Neuronal stem cell (in vitro differentiated cells): ENCODE measurements around the gene ITPR2.

ENCODE experiments used
- DNase-seq: peaks from one replicate; pipeline ENCODE4 v3.0.0-alpha.2; 2013; ENCODE audit warnings: low spot score
- H2AFZ ChIP-seq: one replicate; pipeline ENCODE4 v1.6.1; 2013; ENCODE audit warnings: mild to moderate bottlenecking, low read length, inconsistent platforms
- H2AK5ac ChIP-seq: 2 replicates; pipeline ENCODE4 v1.6.1; 2013; ENCODE audit warnings: low read depth, mild to moderate bottlenecking, inconsistent platforms, low read length, moderate library complexity, mixed read lengths
- H2BK120ac ChIP-seq: 2 replicates; pipeline ENCODE4 v1.6.1; 2013; ENCODE audit warnings: low read depth, mild to moderate bottlenecking, inconsistent platforms, low read length, moderate library complexity, mixed read lengths
- H2BK12ac ChIP-seq: one replicate; pipeline ENCODE4 v1.6.1; 2013; ENCODE audit warnings: low read length, inconsistent platforms
- H2BK15ac ChIP-seq: 2 replicates; pipeline ENCODE4 v1.6.1; 2013; ENCODE audit warnings: mild to moderate bottlenecking, low read length, inconsistent platforms, mixed read lengths
- H2BK5ac ChIP-seq: one replicate; pipeline ENCODE4 v1.6.1; 2013; ENCODE audit warnings: inconsistent platforms, mild to moderate bottlenecking, low read length, moderate library complexity
- H3K14ac ChIP-seq: one replicate; pipeline ENCODE4 v1.6.1; 2013; ENCODE audit warnings: low read length, inconsistent platforms
- H3K18ac ChIP-seq: 2 replicates; pipeline ENCODE4 v1.6.1; 2013; ENCODE audit warnings: low read length, inconsistent platforms
- H3K23ac ChIP-seq: 2 replicates; pipeline ENCODE4 v1.6.1; 2013; ENCODE audit warnings: low read depth, mild to moderate bottlenecking, mixed read lengths, low read length, inconsistent platforms; ENCODE audit not compliant: poor library complexity
- H3K27ac ChIP-seq: replicated peaks from 3 replicates; pipeline ENCODE4 v1.5.1; 2013; ENCODE audit warnings: low read length, inconsistent platforms
- H3K27me3 ChIP-seq, 3 experiments: 2 replicates each; pipeline ENCODE4 v1.6.1; 2013; ENCODE audit warnings: low read length in 3 of 3, mild to moderate bottlenecking in 2 of 3, inconsistent platforms in 1 of 3, low read depth in 1 of 3, mixed read lengths in 1 of 3, moderate library complexity in 1 of 3; ENCODE audit not compliant: control insufficient read depth in 3 of 3, insufficient read depth in 3 of 3
- H3K36me3 ChIP-seq, 2 donors: replicated peaks in 1 of 2; 2 replicates each; pipeline ENCODE4 v1.6.1; 2013; ENCODE audit warnings: low read length in 2 of 2; ENCODE audit not compliant: control insufficient read depth in 2 of 2, insufficient read depth in 2 of 2
- H3K4ac ChIP-seq: 2 replicates; pipeline ENCODE4 v1.6.1; 2013; ENCODE audit warnings: inconsistent platforms, mild to moderate bottlenecking, low read length, moderate library complexity
- H3K4me1 ChIP-seq, 2 donors: 1 replicate in 1 of 2; 2 replicates in 1 of 2; pipeline ENCODE4 v1.6.1; 2013; ENCODE audit warnings: low read length in 2 of 2, low read depth in 1 of 2; ENCODE audit not compliant: control insufficient read depth in 2 of 2, insufficient read depth in 1 of 2
- H3K4me2 ChIP-seq: one replicate; pipeline ENCODE4 v1.6.1; 2013; ENCODE audit warnings: mild to moderate bottlenecking, low read length, inconsistent platforms; ENCODE audit not compliant: insufficient read depth, poor library complexity, severe bottlenecking
- H3K4me3 ChIP-seq, 2 donors: 2 replicates each; pipeline ENCODE4 v1.5.1; 2013; ENCODE audit warnings: low read length in 2 of 2, mild to moderate bottlenecking in 2 of 2, inconsistent platforms in 1 of 2, moderate library complexity in 1 of 2
- H3K79me1 ChIP-seq: one replicate; pipeline ENCODE4 v1.6.1; 2013; ENCODE audit warnings: low read depth, mild to moderate bottlenecking, inconsistent platforms, low read length, moderate library complexity
- H3K9ac ChIP-seq: one replicate; pipeline ENCODE4 v1.6.1; 2013; ENCODE audit warnings: mild to moderate bottlenecking, low read depth, low read length, inconsistent platforms; ENCODE audit not compliant: poor library complexity
- H3K9me3 ChIP-seq, 2 donors: replicated peaks in 1 of 2; 2 replicates each; pipeline versions ENCODE3 to v1.6.1; 2013; ENCODE audit warnings: low read length in 2 of 2, mild to moderate bottlenecking in 2 of 2, inconsistent platforms in 1 of 2, low read depth in 1 of 2, mixed read lengths in 1 of 2, moderate library complexity in 1 of 2; ENCODE audit not compliant: control insufficient read depth in 2 of 2, insufficient read depth in 1 of 2
- H4K8ac ChIP-seq: one replicate; pipeline ENCODE4 v1.6.1; 2013; ENCODE audit warnings: low read depth, mild to moderate bottlenecking, inconsistent platforms, low read length, moderate library complexity
- H4K91ac ChIP-seq: one replicate; pipeline ENCODE4 v1.6.1; 2013; ENCODE audit warnings: low read length, low read depth, mild to moderate bottlenecking, inconsistent platforms; ENCODE audit not compliant: poor library complexity
- WGBS, 2 donors: extraction: QIAGEN DNeasy Blood & Tissue Kit; methylation state at CpG; one replicate each; pipeline ENCODE4 v1.1.7; 2013; ENCODE audit warnings: missing lambda C conversion rate in 2 of 2, mixed read lengths in 1 of 2; ENCODE audit not compliant: insufficient read length in 2 of 2, insufficient replicate concordance in 1 of 2; ENCODE audit errors: extremely low coverage in 2 of 2; 5-methylcytosine and 5-hydroxymethylcytosine counted together

Gene ITPR2

GRCh38 chr12:26512213-26512612, 320.8 kb downstream of the ITPR2 start:
- H3K4me2 ChIP-seq = no peak overlapping the region
- H4K8ac ChIP-seq = no peak overlapping the region
- no peak overlapping the region for H3K14ac ChIP-seq
- no peak overlapping the region for H2AFZ ChIP-seq
- no peak overlapping the region for H3K27ac ChIP-seq
- H2BK15ac ChIP-seq = no peak overlapping the region
- H3K9ac ChIP-seq = no peak overlapping the region
- DNase-seq = no peak
- H3K4me3 ChIP-seq = no peak overlapping the region
- H3K23ac ChIP-seq = no peak overlapping the region
- no peak overlapping the region for H2BK120ac ChIP-seq
- H3K79me1 ChIP-seq = peaks cover 1% of the 10 kb centered on the region
- no peak overlapping the region for H3K4ac ChIP-seq
- H2AK5ac ChIP-seq = no peak overlapping the region
- H2BK5ac ChIP-seq = no peak overlapping the region
- H3K27me3 ChIP-seq = no peaks in the 10 kb centered on the region
- H4K91ac ChIP-seq = no peak overlapping the region
- no peaks in the 10 kb centered on the region for H3K36me3 ChIP-seq
- H3K4me1 ChIP-seq = peaks cover 0 to 12% of the 10 kb centered on the region in 2 donors
- H2BK12ac ChIP-seq = no peak overlapping the region
- WGBS, 2 donors = no CpG with 5 or more reads among the region's 3 CpGs
- H3K9me3 ChIP-seq = no peaks in the 10 kb centered on the region
- H3K18ac ChIP-seq = no peak overlapping the region

DNA sequence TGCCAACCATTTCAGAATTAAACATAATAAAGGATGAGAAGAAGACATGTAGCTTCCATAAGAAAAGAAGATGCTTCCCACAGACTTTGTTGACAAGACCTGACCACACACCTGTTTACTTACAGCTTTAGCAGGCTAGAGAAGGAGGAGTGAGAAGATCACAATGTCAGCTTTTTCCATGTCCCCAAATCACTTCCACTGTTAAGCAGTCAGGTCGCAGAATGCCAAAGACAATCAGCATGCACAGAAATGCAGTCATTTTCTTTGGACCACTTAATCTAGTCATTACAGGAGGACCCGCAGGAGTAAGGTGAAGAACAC, 322.7 kb downstream of the ITPR2 start:
- Histone ChIP-seq H3K9me3 (no peaks in the 10 kb centered on the region), H3K4me2 (no peak overlapping the region), H2BK5ac (no peak overlapping the region), H4K8ac (no peak overlapping the region), H3K27ac (no peak overlapping the region), H3K9ac (no peak overlapping the region), H3K18ac (no peak overlapping the region), H3K36me3 (no peaks in the 10 kb centered on the region), H2BK15ac (no peak overlapping the region), H3K4me1 (peaks cover 0 to 12% of the 10 kb centered on the region in 2 donors), H2BK120ac (no peak overlapping the region), H4K91ac (no peak overlapping the region), H3K4ac (no peak overlapping the region), H3K23ac (no peak overlapping the region), H2AFZ (no peak overlapping the region), H3K4me3 (no peak overlapping the region), H2AK5ac (no peak overlapping the region), H3K27me3 (no peaks in the 10 kb centered on the region), H3K14ac (no peak overlapping the region), H2BK12ac (no peak overlapping the region), H3K79me1 (peaks cover 1% of the 10 kb centered on the region)
- WGBS, 2 donors = no CpG with 5 or more reads among the region's 2 CpGs
- no peak for DNase-seq

DNA sequence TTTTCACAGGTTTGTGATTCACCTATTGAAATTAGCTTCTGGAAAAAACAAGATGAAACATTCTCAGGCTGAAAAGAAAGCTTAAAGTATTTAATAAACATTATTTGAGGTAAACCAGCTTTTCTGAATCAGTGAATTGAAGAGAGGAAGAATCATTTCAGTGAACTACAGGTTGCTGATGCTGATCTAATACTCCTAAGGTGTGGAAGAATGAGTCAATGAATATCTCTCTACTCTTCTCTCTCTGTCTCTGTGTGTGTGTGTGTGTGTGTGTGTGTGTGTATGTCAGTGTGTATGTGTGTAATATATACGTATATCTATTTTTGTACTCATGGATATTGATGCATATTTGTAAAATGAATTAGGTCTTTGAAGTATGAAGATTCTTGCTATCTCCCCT, 325.4 kb downstream of the ITPR2 start:
- Histone ChIP-seq H3K79me1 (peaks cover 1% of the 10 kb centered on the region), H4K91ac (no peak overlapping the region), H2BK12ac (no peak overlapping the region), H3K4me1 (peaks cover 0 to 3% of the 10 kb centered on the region in 2 donors), H3K14ac (no peak overlapping the region), H2AK5ac (no peak overlapping the region), H3K23ac (no peak overlapping the region), H3K4ac (no peak overlapping the region), H2BK5ac (no peak overlapping the region), H3K27me3 (no peaks in the 10 kb centered on the region), H3K18ac (no peak overlapping the region), H3K27ac (no peak overlapping the region), H2BK120ac (no peak overlapping the region), H2AFZ (no peak overlapping the region), H3K9ac (no peak overlapping the region), H3K4me3 (no peak overlapping the region), H3K36me3 (no peaks in the 10 kb centered on the region), H3K9me3 (no peaks in the 10 kb centered on the region), H2BK15ac (no peak overlapping the region), H3K4me2 (no peak overlapping the region), H4K8ac (no peak overlapping the region)
- WGBS, 2 donors = no CpG with 5 or more reads among the region's 1 CpG
- no peak for DNase-seq

DNA sequence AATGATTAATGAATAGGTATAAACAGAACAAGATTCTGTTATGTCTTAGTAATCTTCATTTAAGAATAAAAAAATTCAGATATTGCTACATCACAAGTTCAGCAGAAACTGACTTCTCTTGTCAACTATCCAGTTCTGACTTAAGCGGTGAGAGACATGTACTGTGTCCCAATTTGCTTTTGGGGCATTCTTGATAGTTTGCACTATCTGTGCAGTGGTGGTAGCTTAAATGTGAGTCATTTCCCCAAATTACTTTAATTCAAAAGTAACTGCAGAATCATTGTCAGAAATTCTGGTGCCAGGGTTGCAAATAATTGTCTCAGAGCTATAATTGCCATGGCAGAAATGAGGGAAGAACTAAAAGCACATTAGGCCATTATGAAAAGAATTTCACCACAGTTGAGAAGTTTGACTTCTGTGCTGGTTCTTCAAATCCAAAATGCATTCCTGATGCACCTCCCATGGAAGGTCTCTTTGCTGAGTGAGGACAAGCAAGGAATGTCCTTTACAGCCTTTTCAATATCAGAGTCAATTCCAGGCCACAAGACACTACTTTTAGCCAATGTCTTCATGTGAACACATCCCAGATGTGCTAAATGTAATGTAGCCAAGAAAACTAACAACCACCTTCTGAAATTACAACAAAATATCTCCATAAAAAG, 332.9 kb downstream of the ITPR2 start:
- H3K27me3 ChIP-seq = no peaks in the 10 kb centered on the region
- H2BK12ac ChIP-seq = no peak overlapping the region
- no peak overlapping the region for H4K91ac ChIP-seq
- H4K8ac ChIP-seq = no peak overlapping the region
- no peak overlapping the region for H2AFZ ChIP-seq
- DNase-seq = no peak
- H3K4me3 ChIP-seq = no peak overlapping the region
- no peak overlapping the region for H3K9ac ChIP-seq
- H3K9me3 ChIP-seq = no peaks in the 10 kb centered on the region
- no peak overlapping the region for H2AK5ac ChIP-seq
- WGBS, 2 donors = no CpG with 5 or more reads among the region's 1 CpG
- H3K36me3 ChIP-seq = no peaks in the 10 kb centered on the region
- no peak overlapping the region for H3K14ac ChIP-seq
- no peak overlapping the region for H3K4ac ChIP-seq
- H2BK15ac ChIP-seq = no peak overlapping the region
- H3K4me2 ChIP-seq = no peak overlapping the region
- H3K18ac ChIP-seq = no peak overlapping the region
- peaks cover 0 to 9% of the 10 kb centered on the region in 2 donors for H3K4me1 ChIP-seq
- H3K79me1 ChIP-seq = no peaks in the 10 kb centered on the region
- H3K23ac ChIP-seq = no peak overlapping the region
- no peak overlapping the region for H2BK120ac ChIP-seq
- H3K27ac ChIP-seq = no peak overlapping the region
- no peak overlapping the region for H2BK5ac ChIP-seq
